Astrocyte (in vitro differentiated cells and primary cell): ENCODE data around the gene CPNE1. TPM values are rescaled to one million over a fixed set of nuclear protein-coding genes. Genes with fewer than 3 reads are reported as not detected.

Experiments used
- DNase-seq: peaks from one replicate; pipeline ENCODE4 v3.0.0-alpha.2; 2010; ENCODE audit warnings: low read depth
- FAIRE-seq: peaks from 2 replicates; lab custom pipeline; 2011; peaks lifted over from hg19 to GRCh38; lab: Jason Lieb, UNC
- H2AFZ ChIP-seq: 2 replicates; pipeline ENCODE4 v1.6.0; 2012; ENCODE audit warnings: low read depth, low read length, inconsistent platforms
- H3K27ac ChIP-seq: 2 replicates; pipeline ENCODE4 v1.5.1; 2011; ENCODE audit warnings: low read depth, low read length, inconsistent platforms
- H3K27me3 ChIP-seq: 2 replicates; pipeline ENCODE4 v1.6.0; 2011; ENCODE audit warnings: low read length, inconsistent platforms; ENCODE audit not compliant: insufficient read depth
- H3K36me3 ChIP-seq: 2 replicates; pipeline ENCODE4 v1.5.1; 2011; ENCODE audit warnings: low read length, inconsistent platforms; ENCODE audit not compliant: insufficient read depth
- H3K4me1 ChIP-seq: 2 replicates; pipeline ENCODE4 v1.5.1; 2011; ENCODE audit warnings: low read length, inconsistent platforms; ENCODE audit not compliant: insufficient read depth
- H3K4me2 ChIP-seq: 2 replicates; pipeline ENCODE4 v1.6.0; 2012; ENCODE audit warnings: low read length, inconsistent platforms
- H3K4me3 ChIP-seq: 2 replicates; pipeline ENCODE4 v1.5.1; 2011; ENCODE audit warnings: low read depth, mild to moderate bottlenecking, low read length, inconsistent platforms; ENCODE audit not compliant: insufficient read depth
- H3K79me2 ChIP-seq: 2 replicates; pipeline ENCODE4 v1.6.0; 2012; ENCODE audit warnings: mild to moderate bottlenecking, low read length, inconsistent platforms; ENCODE audit not compliant: insufficient read depth
- H3K9ac ChIP-seq: 2 replicates; pipeline ENCODE4 v1.6.0; 2012; ENCODE audit warnings: mild to moderate bottlenecking, low read length, inconsistent platforms
- H3K9me3 ChIP-seq: 2 replicates; pipeline ENCODE4 v1.5.1; 2012; ENCODE audit warnings: low read depth, mild to moderate bottlenecking, low read length, inconsistent platforms; ENCODE audit not compliant: insufficient read depth
- H4K20me1 ChIP-seq: 2 replicates; pipeline ENCODE4 v1.6.0; 2012; ENCODE audit warnings: low read length, inconsistent platforms; ENCODE audit not compliant: insufficient read depth
- H3K27ac Mint-ChIP-seq: one replicate; pipeline ENCODE4 v1.8.0; 2021; ENCODE audit warnings: mild to moderate bottlenecking, mixed read lengths; ENCODE audit not compliant: unreplicated experiment
- H3K27me3 Mint-ChIP-seq: one replicate; pipeline ENCODE4 v1.8.0; 2021; ENCODE audit warnings: low read depth, mixed read lengths; ENCODE audit not compliant: unreplicated experiment
- H3K36me3 Mint-ChIP-seq: one replicate; pipeline ENCODE4 v1.8.0; 2021; ENCODE audit warnings: low read depth, mixed read lengths; ENCODE audit not compliant: unreplicated experiment
- H3K4me1 Mint-ChIP-seq: one replicate; pipeline ENCODE4 v1.8.0; 2021; ENCODE audit warnings: low read depth, mixed read lengths; ENCODE audit not compliant: unreplicated experiment
- H3K4me3 Mint-ChIP-seq: one replicate; pipeline ENCODE4 v1.8.0; 2021; ENCODE audit warnings: mild to moderate bottlenecking, moderate library complexity, mixed read lengths; ENCODE audit not compliant: unreplicated experiment
- H3K9me3 Mint-ChIP-seq: one replicate; pipeline ENCODE4 v1.8.0; 2021; ENCODE audit warnings: mild to moderate bottlenecking, mixed read lengths; ENCODE audit not compliant: unreplicated experiment
- EZH2 ChIP-seq: IDR thresholded peaks from 2 replicates; pipeline ENCODE4 v1.6.1; 2012; ENCODE audit warnings: mild to moderate bottlenecking, low read length, inconsistent platforms; ENCODE audit not compliant: insufficient read depth
- total RNA-seq: library from RNA; stranded (reverse); gene quantifications from 2 replicates; pipeline ENCODE4 v1.2.1, GENCODE V29; 2021
- TF ChIP-seq, protein P1 (sequence below): IDR thresholded peaks from 2 replicates; pipeline ENCODE4 v1.5.1; 2011; ENCODE audit warnings: low read depth, mild to moderate bottlenecking, inconsistent platforms, low read length, moderate library complexity; ENCODE audit not compliant: insufficient read depth

Gene CPNE1
- total RNA-seq, 1 donor from 2014 or later, result 194 TPM

DNA sequence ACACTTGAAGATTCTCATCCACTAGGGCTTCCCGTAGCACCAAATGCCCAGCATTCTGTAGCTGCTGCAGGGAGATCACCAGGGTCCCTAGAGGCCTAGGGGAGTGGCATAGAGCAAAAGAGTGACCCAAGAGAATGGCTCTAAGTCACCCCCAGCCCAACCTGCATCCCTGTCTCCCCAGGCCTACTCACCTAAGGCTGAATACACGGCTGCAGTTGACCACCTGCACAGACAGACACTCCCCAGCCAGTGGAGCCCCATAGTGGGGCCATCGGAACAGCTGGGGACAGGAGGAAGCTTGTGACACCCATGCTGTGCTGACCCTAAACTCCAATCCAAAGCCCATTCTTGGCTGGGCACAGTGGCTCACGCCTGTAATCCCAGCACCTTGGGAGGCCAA, 58.6 kb downstream of the CPNE1 start:
- H3K9ac ChIP-seq, result no peak overlapping the region
- no peak overlapping the region for H3K4me3 Mint-ChIP-seq
- H3K9me3 ChIP-seq, result no peaks in the 10 kb centered on the region
- H3K4me1 Mint-ChIP-seq, result peaks cover 5% of the 10 kb centered on the region
- peaks cover 7% of the 10 kb centered on the region for H3K9me3 Mint-ChIP-seq
- H3K27ac Mint-ChIP-seq, result no peak overlapping the region
- peaks cover 8% of the 10 kb centered on the region for H3K4me1 ChIP-seq
- FAIRE-seq (no peak), DNase-seq (no peak)
- no peaks in the 10 kb centered on the region for H3K36me3 ChIP-seq
- no peak for TF ChIP-seq EZH2
- TF ChIP-seq, protein P1, sequence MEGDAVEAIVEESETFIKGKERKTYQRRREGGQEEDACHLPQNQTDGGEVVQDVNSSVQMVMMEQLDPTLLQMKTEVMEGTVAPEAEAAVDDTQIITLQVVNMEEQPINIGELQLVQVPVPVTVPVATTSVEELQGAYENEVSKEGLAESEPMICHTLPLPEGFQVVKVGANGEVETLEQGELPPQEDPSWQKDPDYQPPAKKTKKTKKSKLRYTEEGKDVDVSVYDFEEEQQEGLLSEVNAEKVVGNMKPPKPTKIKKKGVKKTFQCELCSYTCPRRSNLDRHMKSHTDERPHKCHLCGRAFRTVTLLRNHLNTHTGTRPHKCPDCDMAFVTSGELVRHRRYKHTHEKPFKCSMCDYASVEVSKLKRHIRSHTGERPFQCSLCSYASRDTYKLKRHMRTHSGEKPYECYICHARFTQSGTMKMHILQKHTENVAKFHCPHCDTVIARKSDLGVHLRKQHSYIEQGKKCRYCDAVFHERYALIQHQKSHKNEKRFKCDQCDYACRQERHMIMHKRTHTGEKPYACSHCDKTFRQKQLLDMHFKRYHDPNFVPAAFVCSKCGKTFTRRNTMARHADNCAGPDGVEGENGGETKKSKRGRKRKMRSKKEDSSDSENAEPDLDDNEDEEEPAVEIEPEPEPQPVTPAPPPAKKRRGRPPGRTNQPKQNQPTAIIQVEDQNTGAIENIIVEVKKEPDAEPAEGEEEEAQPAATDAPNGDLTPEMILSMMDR, result no peak
- no peak overlapping the region for H3K4me3 ChIP-seq
- H3K27me3 ChIP-seq, result peaks cover 9% of the 10 kb centered on the region
- H3K36me3 Mint-ChIP-seq, result peaks cover 1% of the 10 kb centered on the region
- H3K27me3 Mint-ChIP-seq, result peaks cover 32% of the 10 kb centered on the region
- H2AFZ ChIP-seq, result no peak overlapping the region
- no peaks in the 10 kb centered on the region for H4K20me1 ChIP-seq
- H3K4me2 ChIP-seq, result no peak overlapping the region
- H3K27ac ChIP-seq, result no peak overlapping the region
- no peaks in the 10 kb centered on the region for H3K79me2 ChIP-seq

- no peak overlapping the region for H3K4me2 ChIP-seq
- H3K9me3 ChIP-seq, result no peaks in the 10 kb centered on the region
- H3K4me3 Mint-ChIP-seq, result no peak overlapping the region
- H3K4me1 ChIP-seq, result peaks cover 11% of the 10 kb centered on the region
- no peak overlapping the region for H3K4me3 ChIP-seq
- H3K9ac ChIP-seq, result no peak overlapping the region
- no peak overlapping the region for H3K27ac Mint-ChIP-seq
- peaks cover 20% of the 10 kb centered on the region for H3K27me3 ChIP-seq
- H3K27me3 Mint-ChIP-seq, result peaks cover 43% of the 10 kb centered on the region
- no peaks in the 10 kb centered on the region for H4K20me1 ChIP-seq
- H3K79me2 ChIP-seq, result no peaks in the 10 kb centered on the region
- no peak for FAIRE-seq
- peaks cover 1% of the 10 kb centered on the region for H3K36me3 Mint-ChIP-seq
- no peak for DNase-seq
- H3K27ac ChIP-seq, result no peak overlapping the region
- H3K9me3 Mint-ChIP-seq, result peaks cover 7% of the 10 kb centered on the region
- peaks cover 5% of the 10 kb centered on the region for H3K4me1 Mint-ChIP-seq
- H2AFZ ChIP-seq, result no peak overlapping the region
- TF ChIP-seq EZH2, result no peak
- TF ChIP-seq, protein P1, result peak; percentile 5
- no peaks in the 10 kb centered on the region for H3K36me3 ChIP-seq
Observed at GRCh38 chr20:35604449-35604747, 60.3 kb downstream of the CPNE1 start.

GRCh38 chr20:35603695-35604448, 60.8 kb downstream of the CPNE1 start:
- no peaks in the 10 kb centered on the region for H3K9me3 ChIP-seq
- peaks cover 11% of the 10 kb centered on the region for H3K4me1 ChIP-seq
- no peak overlapping the region for H3K4me2 ChIP-seq
- no peaks in the 10 kb centered on the region for H4K20me1 ChIP-seq
- H2AFZ ChIP-seq, result no peak overlapping the region
- H3K4me1 Mint-ChIP-seq, result peaks cover 5% of the 10 kb centered on the region
- no peak for DNase-seq
- peaks cover 20% of the 10 kb centered on the region for H3K27me3 ChIP-seq
- H3K79me2 ChIP-seq, result no peaks in the 10 kb centered on the region
- H3K27me3 Mint-ChIP-seq, result peaks cover 48% of the 10 kb centered on the region
- H3K27ac Mint-ChIP-seq, result no peak overlapping the region
- TF ChIP-seq, protein P1, result no peak
- no peak overlapping the region for H3K9ac ChIP-seq
- H3K4me3 ChIP-seq, result no peak overlapping the region
- H3K4me3 Mint-ChIP-seq, result no peak overlapping the region
- H3K36me3 ChIP-seq, result no peaks in the 10 kb centered on the region
- peaks cover 10% of the 10 kb centered on the region for H3K9me3 Mint-ChIP-seq
- no peak for FAIRE-seq
- H3K36me3 Mint-ChIP-seq, result peaks cover 1% of the 10 kb centered on the region
- H3K27ac ChIP-seq, result no peak overlapping the region
